ENCODE results near the gene SLC6A19. TPM values are rescaled to one million over a fixed set of nuclear protein-coding genes. Genes with fewer than 3 reads are reported as not detected.
A peak's percentile ranks its signal among the peaks of the same experiment; 100 is the strongest.

Gene SLC6A19
- total and polyA plus RNA-seq, 9 of the 15 experiments (the other 6 are each of a cell fraction or from before 2014, with no cell fraction given) = 0.03 to 1.6 (median 0.59) TPM

DNA sequence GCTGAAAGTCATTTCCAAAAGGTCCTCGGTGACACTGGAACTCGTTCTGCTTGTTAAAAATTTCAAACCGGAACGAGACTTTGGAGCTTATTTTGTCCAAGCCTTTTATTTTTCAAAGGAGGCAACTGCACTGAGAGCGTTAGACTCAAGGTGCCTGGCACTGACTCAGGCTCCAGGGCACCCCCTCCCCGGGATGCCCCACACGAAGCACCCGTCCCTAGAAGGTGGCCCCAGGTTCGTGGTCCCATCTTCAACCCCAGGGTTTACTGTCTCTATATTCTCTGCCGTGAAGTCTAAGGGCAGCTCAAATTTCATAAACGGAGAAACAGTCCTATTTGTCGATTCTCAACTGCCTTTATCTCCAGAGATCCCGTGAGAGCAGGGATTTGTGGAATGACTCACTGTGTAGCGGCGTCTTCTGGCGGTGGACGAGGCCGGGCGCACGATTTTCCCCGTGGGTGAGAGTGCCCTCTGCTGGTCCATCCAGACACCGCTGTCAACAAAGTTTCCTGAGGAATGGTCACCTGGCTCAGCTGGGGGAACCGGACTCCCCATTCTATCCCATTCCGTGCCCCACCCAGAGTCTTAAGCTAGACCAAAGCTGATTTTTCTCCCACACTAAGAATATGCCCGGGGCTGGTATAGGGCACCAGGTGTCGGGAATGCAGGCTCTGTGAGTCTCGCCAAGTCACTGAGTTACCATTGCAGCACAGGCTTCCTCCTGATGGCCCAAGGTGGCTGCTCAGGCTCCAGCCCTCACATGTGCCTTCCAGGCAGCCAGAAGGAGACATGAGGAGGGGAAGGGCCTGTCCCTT lies 27.1 kb upstream of the SLC6A19 start (continued):
- TF ChIP-seq REST (IDR thresholded peaks at IDR 0.05; ENCODE audit: borderline replicate concordance) = peak; percentile 72; the same call in 1 of the 2 replicates
- TF ChIP-seq REST (CRISPR knock-in tag; IDR thresholded peaks at IDR 0.05; ENCODE audit: low read depth) = no peak
- no peak for TF ChIP-seq HDAC8 (tag; IDR thresholded peaks at IDR 0.05)
- 0 out of 2 replicates have a peak, but pooled peaks have one; percentile 32 for TF ChIP-seq TARDBP (IDR thresholded peaks at IDR 0.05)
- TF ChIP-seq ZNF282 (CRISPR knock-in tag; IDR thresholded peaks at IDR 0.05) = no peak
- TF ChIP-seq KDM1A (IDR thresholded peaks at IDR 0.05) = peak; percentile 92 to 95
- no peak for TF ChIP-seq THRA (IDR thresholded peaks at IDR 0.05)
- no peak for TF ChIP-seq PATZ1 (CRISPR knock-in tag; IDR thresholded peaks at IDR 0.05; ENCODE audit: borderline replicate concordance)
- TF ChIP-seq YY1 (IDR thresholded peaks at IDR 0.05; ENCODE audit: borderline replicate concordance in 1 of 3, control insufficient read depth in 1 of 3, extremely low read depth in 1 of 3, insufficient read depth in 3 of 3, insufficient read length in 1 of 3, insufficient replicate concordance in 2 of 3, low read depth in 1 of 3, low read length in 2 of 3) = no peak
- TF ChIP-seq ZBTB12 (CRISPR knock-in tag; IDR thresholded peaks at IDR 0.05) = no peak
- TF ChIP-seq FOS (IDR thresholded peaks at IDR 0.05; ENCODE audit: extremely low read depth, insufficient read length) = peak; percentile 40

All from K562 (cell line).